IMR-90 (cell line): ENCODE results near the gene RAB5B.
"Not testable (repeated sequence)": the region's sequence is repeated elsewhere in the genome, so short reads cannot be mapped to it uniquely, and the experiment has no call there.

Source experiments
- BHLHE40 ChIP-seq: fragments of 150-350 bp; IDR thresholded peaks from 2 replicates; pipeline ENCODE4 v1.6.1; 2016; ENCODE audit warnings: mild to moderate bottlenecking, low read depth, low read length
- CEBPB ChIP-seq: IDR thresholded peaks from 2 replicates; pipeline ENCODE4 v1.6.1; 2012; ENCODE audit warnings: low read depth, low read length, improper control_type of control experiment
- CTCF ChIP-seq: conservative IDR thresholded peaks from 2 replicates; pipeline ENCODE4 v1.5.1; 2012; ENCODE audit warnings: mild to moderate bottlenecking, low read depth, low read length, improper control_type of control experiment
- ELK1 ChIP-seq: fragments of 150-350 bp; IDR thresholded peaks from 2 replicates; pipeline ENCODE4 v1.6.1; 2016; ENCODE audit warnings: low read depth, mild to moderate bottlenecking, low read length, moderate library complexity, borderline replicate concordance
- MAFK ChIP-seq: IDR thresholded peaks from 2 replicates; pipeline ENCODE4 v1.6.1; 2012; ENCODE audit warnings: low read depth, low read length, improper control_type of control experiment
- POLR2A ChIP-seq: IDR thresholded peaks from 2 replicates; pipeline ENCODE4 v1.6.1; 2012; ENCODE audit warnings: mild to moderate bottlenecking, low read depth, low read length
- RAD21 ChIP-seq: IDR thresholded peaks from 2 replicates; pipeline ENCODE4 v1.6.1; 2012; ENCODE audit warnings: low read length, improper control_type of control experiment
- RCOR1 ChIP-seq: IDR thresholded peaks from 2 replicates; pipeline ENCODE4 v1.6.1; 2012; ENCODE audit warnings: mild to moderate bottlenecking, low read length, improper control_type of control experiment; ENCODE audit not compliant: insufficient replicate concordance
- RFX5 ChIP-seq: IDR thresholded peaks from 2 replicates; pipeline ENCODE4 v1.8.0; 2012; ENCODE audit warnings: low read depth, mild to moderate bottlenecking, low read length, moderate library complexity
- SMC3 ChIP-seq: fragments of 150-350 bp; IDR thresholded peaks from 2 replicates; pipeline ENCODE4 v1.6.1; 2016; ENCODE audit warnings: low read depth, mild to moderate bottlenecking, antibody characterized with exemption, low read length, moderate library complexity
- USF2 ChIP-seq: fragments of 150-350 bp; IDR thresholded peaks from 2 replicates; pipeline ENCODE4 v1.6.1; 2017; ENCODE audit warnings: mild to moderate bottlenecking, antibody characterized with exemption, low read length, low read depth

- TF ChIP-seq CTCF, RAD21, RFX5, MAFK, POLR2A, BHLHE40, SMC3, RCOR1, CEBPB, USF2, ELK1: not testable (repeated sequence)
Observed at GRCh38 chr12:55985976-55986375, 12.1 kb downstream of the RAB5B start.
